HG02943 (cell line): ENCODE data around the gene VPS33B.
A peak's percentile ranks its signal among the peaks of the same experiment; 100 is the strongest.

Source experiments
- ATAC-seq: cut with Tn5 transposase; IDR thresholded peaks from one replicate; pipeline ENCODE4 v1.9.1; 2021; ENCODE audit warnings: mild to moderate bottlenecking, low read depth, moderate library complexity; ENCODE audit not compliant: unreplicated experiment

Gene VPS33B

DNA sequence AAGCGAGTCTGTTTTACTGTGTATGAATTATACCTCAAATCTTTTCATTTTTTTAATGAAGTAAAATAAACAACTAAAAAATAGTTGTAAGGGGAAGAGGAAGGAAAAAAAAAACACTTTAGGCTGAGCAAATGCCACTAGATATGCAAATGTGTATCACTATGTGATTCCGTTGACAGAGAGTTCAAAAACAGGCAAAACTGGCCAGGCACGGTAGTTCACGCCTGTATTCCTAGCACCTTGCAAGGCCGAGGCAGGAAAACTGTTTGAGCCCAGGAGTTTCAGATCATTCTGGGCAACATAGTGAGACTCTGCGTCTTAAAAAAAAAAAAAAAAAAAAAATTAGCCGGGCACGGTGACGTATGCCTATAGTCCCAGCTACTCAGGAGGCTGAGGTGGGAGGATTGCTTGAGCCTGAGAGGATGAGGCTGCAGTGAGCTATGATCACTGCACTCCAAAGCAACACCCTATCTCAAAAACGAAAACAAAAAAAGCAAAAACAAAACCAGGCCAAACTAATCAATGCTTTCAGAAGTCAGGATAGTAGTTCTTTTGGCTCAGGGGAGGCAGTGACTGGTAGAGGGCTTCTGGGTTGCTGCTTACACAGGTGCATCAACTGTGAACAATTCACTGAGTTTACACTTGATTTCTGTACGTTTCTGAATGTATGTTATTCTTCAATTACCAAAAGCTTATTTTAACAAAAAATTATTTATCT lies 35.4 kb downstream of the VPS33B start:
- no peak for ATAC-seq

DNA sequence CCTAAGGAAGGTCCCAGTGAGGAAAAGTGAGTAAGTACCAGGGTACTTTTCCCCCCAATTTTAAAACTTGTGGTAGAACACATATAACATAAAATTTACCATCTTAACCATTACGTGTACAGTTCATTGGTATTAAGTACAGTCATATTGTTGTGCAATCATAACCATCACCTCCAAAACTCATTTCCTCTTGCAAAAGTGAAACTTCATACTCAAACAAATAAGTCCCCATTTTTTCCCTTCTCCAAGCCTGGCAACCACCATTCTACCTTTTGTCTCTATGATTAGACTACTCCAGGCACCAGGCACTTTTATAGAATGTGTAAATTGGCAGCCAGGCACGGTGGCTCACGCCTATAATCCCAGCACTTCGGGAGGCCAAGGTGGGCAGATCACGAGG lies 40.3 kb downstream of the VPS33B start:
- ATAC-seq, result no peak

DNA sequence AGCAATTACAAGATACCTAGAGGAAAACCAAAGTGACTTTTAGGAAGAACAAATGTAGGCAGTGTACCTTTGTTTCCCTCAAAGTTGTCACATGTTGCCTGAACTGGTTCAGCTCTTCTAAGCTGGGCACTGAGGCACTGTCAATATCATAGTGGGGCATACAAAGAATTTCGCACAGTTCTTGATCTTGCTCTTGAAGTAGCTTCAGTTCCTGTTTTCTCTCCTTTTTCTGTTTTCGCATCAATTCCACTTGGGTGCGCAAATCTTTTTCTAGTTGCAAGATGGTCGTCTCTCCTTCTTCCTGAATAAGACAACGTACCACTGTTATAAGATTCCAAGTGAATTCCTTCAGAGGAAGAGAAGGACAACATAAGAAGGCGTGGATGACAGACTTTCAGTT lies 40.7 kb downstream of the VPS33B start:
- ATAC-seq, result no peak

GRCh38 chr15:90979582-90979981 lies 42.8 kb downstream of the VPS33B start:
- no peak for ATAC-seq

- ATAC-seq, result no peak
Observed at GRCh38 chr15:90974216-90974615, 48.2 kb downstream of the VPS33B start.

GRCh38 chr15:90972133-90972532 lies 50.3 kb downstream of the VPS33B start:
- no peak for ATAC-seq

- ATAC-seq, result no peak
Observed at GRCh38 chr15:90970274-90970673, 52.1 kb downstream of the VPS33B start.

DNA sequence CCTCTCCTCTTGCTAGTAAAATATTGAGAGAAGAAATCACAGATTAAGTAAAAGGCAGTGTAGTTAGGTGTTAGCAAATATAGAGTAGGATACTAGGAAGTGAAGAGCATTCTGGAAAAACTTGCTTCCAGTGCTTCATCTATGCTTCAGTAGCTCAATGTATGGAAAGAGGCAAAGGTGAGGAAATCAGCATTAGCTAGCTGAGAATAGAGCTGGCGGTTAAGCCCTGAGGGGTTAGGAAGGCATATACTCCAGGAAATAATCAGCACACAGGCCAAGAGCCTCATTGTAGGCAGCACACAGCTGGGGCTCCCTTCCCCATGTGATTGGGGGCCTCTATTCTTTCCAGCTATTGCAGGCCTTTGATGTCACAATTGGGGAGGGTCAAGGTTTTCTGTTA lies 54.0 kb downstream of the VPS33B start:
- ATAC-seq, result no peak

DNA sequence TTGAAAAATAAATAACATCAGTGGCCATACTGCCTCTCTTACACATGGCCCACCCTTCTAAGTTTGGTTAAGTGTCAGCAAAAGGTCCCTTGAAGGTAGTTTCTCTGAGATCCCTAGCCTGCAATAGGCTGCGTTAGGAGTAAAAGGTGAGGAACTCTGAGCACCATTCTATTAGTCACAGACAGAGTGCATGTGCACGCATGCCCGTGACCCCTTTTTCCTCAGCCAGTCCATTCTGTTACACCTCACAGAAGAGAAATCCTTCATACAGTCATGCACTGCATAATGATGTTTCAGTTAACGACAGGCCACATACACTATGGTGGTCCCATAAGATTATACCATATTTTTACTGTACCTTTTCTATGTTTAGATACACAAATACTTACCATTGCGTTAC lies 55.2 kb downstream of the VPS33B start:
- no peak for ATAC-seq

GRCh38 chr15:90966262-90966661 lies 56.1 kb downstream of the VPS33B start:
- no peak for ATAC-seq

GRCh38 chr15:90962021-90962420 lies 60.4 kb downstream of the VPS33B start:
- ATAC-seq, result no peak

DNA sequence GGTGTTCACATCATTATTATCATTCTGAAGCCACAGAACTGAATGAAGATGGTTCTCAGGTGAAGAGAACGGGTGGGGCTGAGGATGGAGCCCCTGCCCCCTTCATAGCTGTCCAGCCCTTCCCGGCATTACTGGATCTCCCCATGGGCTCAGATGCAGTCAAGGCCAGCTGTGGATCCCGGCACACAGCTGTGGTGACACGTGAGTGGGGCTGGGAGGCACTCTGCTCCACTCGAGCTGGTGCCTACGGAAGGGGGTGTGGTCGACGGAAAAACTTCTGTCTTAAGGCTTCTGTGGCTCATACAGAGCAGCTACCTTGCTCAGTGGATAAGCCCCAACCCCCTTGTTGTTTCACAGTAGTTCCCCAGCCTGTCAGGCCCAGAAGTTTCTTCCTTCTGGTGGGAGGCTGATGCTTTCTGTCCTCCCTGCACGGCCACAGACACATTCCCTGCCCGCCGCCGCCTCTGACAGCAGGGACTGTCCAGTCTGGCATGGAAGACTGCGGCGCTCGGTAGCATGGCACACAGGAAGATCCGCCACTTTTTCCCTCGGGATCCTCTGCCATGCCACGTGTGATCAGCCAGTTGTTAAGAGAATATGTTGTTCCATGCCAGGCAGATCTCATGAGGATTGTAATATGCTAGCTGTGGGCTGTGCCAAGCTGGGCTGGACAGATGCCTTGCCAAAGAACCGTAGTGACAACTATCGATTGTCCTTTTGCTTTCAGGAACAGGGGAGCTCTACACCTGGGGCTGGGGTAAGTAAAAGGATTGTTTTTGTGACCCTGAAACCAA lies 61.9 kb downstream of the VPS33B start:
- ATAC-seq, result no peak

- no peak for ATAC-seq
Observed at GRCh38 chr15:90959894-90960293, 62.5 kb downstream of the VPS33B start.

DNA sequence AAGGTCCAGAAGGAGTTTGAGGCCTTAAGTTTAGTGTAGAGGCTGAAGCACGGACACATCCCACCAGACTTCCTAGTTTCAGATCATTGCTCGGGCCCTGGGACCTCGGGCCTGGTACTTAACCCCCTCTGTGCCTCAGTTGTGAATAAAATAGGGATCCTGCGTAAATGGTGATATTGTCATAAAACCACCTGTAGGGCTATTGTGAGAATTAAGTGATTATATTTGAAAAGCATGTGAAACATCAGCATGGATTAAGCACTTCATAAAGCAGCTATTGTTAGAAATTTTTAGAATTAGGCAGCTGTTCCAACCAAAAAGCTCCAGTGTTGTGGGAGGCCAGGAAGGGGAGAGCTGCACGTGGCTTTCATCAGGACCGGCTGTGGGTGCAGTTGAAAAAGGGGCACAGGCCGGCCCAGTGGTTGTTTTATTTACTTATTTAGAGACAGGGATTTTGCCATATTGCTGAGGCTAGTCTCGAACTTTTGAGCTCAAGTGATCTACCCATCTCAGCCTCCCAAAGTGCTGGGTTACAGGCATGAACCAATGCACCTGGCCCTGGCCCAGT lies 63.3 kb downstream of the VPS33B start:
- no peak for ATAC-seq

- ATAC-seq, result no peak
Observed at GRCh38 chr15:90957791-90958190, 64.6 kb downstream of the VPS33B start.

GRCh38 chr15:90957031-90957790 lies 65.2 kb downstream of the VPS33B start:
- ATAC-seq, result no peak

GRCh38 chr15:90956274-90957030 lies 65.9 kb downstream of the VPS33B start:
- no peak for ATAC-seq

GRCh38 chr15:90955624-90956273 lies 66.6 kb downstream of the VPS33B start:
- no peak for ATAC-seq

DNA sequence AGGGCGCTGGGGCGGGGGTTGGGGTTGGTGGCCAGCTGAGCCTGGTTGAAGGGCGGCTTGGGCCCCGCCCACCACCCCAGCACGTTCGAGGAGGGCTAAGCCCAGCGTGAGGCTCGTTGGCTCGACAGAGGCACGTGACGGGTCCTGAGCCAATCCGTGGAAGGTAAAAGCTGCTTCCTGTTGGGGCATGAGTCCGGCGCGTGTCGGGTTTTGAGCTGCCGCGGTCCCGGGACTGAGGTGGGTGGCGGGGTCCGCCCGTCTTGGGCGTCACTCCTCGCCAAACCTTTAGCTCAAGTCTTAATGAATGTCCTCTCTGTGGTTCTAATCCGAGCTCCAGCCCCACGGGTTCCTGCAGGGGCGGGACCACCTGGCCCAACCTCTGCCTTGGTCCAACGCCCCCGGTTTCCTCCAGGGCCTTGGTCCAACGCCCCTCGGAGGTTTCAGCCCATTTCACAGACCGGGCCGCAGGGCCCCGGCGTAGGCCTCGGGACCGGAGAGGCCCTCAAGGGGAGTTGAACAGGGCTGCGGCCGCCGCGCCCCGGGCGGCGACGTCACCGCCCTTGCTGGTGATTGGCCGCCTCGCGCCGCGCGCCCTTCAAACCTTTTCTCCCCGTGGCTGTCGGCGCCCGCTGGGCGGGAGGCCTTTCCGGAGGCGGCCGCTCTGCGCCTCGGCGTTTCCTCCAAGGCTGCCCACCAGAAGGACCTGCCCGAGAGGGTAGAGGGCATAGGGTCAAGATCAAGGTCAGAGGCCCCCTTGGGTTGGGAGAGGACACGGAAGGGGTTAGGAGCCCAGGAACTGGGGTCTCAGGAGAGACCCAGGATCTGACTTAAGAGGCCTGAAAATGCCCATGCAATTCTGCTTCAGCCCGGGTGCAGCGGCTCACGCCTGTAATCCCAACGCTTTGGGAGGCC lies 67.4 kb downstream of the VPS33B start, which contains the start of gene RCCD1:
RCCD1 (plus strand) TSS at position 173 of the 912 bp plus-strand sequence. CDS start 1,851 bp downstream, outside the sequence.
- ATAC-seq, result peak; percentile 92
